Right lobe of liver (tissue), 6 donors: Measurements from ENCODE around the gene IPO11. TPM values are rescaled to one million over a fixed set of nuclear protein-coding genes. Genes with fewer than 3 reads are reported as not detected.

Experiments
- ATAC-seq, 4 donors: fragments of 200-7000 bp; cut with Tn5 transposase; one replicate each; pipeline ENCODE4 v1.9.1; 2020; ENCODE audit warnings: mild to moderate bottlenecking in 4 of 4, moderate library complexity in 4 of 4
- DNase-seq, 3 donors: peaks; one replicate each; pipeline ENCODE4 v3.0.0-alpha.2; 2020
- H3K27ac ChIP-seq, 3 donors: fragments of 200-600 bp; one replicate each; pipeline ENCODE4 v1.8.0; 2022
- H3K27me3 ChIP-seq, 2 donors: fragments of 200-600 bp; one replicate each; pipeline ENCODE4 v1.8.0; 2022
- H3K36me3 ChIP-seq, 4 donors: fragments of 200-600 bp; sonication (generic) in 1 of 4; one replicate each; pipeline versions ENCODE4 v1.5.1 to v1.8.0; 2017 to 2022; ENCODE audit warnings: control low read depth in 1 of 4
- H3K4me1 ChIP-seq, 4 donors: fragments of 200-600 bp; sonication (generic) in 1 of 4; one replicate each; pipeline versions ENCODE4 v1.5.1 to v1.8.0; 2017 to 2022; ENCODE audit warnings: control low read depth in 1 of 4
- H3K4me3 ChIP-seq, 3 donors: fragments of 200-600 bp; one replicate each; pipeline ENCODE4 v1.8.0; 2022
- H3K9me3 ChIP-seq, 4 donors: fragments of 200-600 bp; sonication (generic) in 1 of 4; one replicate each; pipeline versions ENCODE4 v1.5.1 to v1.8.0; 2017 to 2022; ENCODE audit warnings: control low read depth in 1 of 4
- POLR2A ChIP-seq: fragments of 450-650 bp; IDR thresholded peaks from one replicate; pipeline ENCODE4 v1.6.1; 2017; ENCODE audit warnings: antibody characterized with exemption, mild to moderate bottlenecking
- WGBS: methylation state at CpG from one replicate; pipeline ENCODE4 v1.1.6; 2018; ENCODE audit warnings: low coverage, low lambda C conversion rate; ENCODE audit not compliant: insufficient coverage; ENCODE audit errors: missing lambda C conversion rate; 5-methylcytosine and 5-hydroxymethylcytosine counted together
- intact Hi-C, 2 donors: fragments of 100-400 bp; cut with DNase I; formaldehyde crosslinking; loops; one replicate each; pipeline versions ENCODE4 v1.11.2 to v1.14.1; 2022
- total RNA-seq, 6 experiments: library from RNA; depleted of rRNA in 2 of 6; stranded (reverse); fragments of >200 nt in 2 of 6; fragmentation: NEBNext Ultra II Directional in 3 of 6; extraction: Animal tissue kit (Norgen Biotek cat#: 25700) in 3 of 6; gene quantifications; one replicate each; pipeline versions ENCODE4 v1.1.0 to v1.2.4, GENCODE V29; 2016 to 2023
- TF ChIP-seq, protein P1 (sequence below), 4 donors: fragments of 200-600 bp in 3 of 4; fragments of 450-650 bp in 1 of 4; IDR thresholded peaks; one replicate each; pipeline versions ENCODE4 v1.5.1 to v1.8.0; 2016 to 2022; ENCODE audit warnings: antibody characterized with exemption in 4 of 4, mild to moderate bottlenecking in 2 of 4
- donor health status: DM: no; HTN: yes; CAD: no.
- donor health status: DM: no; HTN: no; CAD: no.
- donor health status: DM: no; HTN: no; CAD: no.
- donor health status: DM: no; HTN: yes; CAD: no.
- donor health status: DM: no; HTN: yes; CAD: no.

The IPO11 gene
- total RNA-seq, 6 experiments from 2014 or later: 8.3 to 15.7 (median 13.6) TPM

- DNase-seq: no peak
- no peak for TF ChIP-seq POLR2A
- TF ChIP-seq, protein P1, sequence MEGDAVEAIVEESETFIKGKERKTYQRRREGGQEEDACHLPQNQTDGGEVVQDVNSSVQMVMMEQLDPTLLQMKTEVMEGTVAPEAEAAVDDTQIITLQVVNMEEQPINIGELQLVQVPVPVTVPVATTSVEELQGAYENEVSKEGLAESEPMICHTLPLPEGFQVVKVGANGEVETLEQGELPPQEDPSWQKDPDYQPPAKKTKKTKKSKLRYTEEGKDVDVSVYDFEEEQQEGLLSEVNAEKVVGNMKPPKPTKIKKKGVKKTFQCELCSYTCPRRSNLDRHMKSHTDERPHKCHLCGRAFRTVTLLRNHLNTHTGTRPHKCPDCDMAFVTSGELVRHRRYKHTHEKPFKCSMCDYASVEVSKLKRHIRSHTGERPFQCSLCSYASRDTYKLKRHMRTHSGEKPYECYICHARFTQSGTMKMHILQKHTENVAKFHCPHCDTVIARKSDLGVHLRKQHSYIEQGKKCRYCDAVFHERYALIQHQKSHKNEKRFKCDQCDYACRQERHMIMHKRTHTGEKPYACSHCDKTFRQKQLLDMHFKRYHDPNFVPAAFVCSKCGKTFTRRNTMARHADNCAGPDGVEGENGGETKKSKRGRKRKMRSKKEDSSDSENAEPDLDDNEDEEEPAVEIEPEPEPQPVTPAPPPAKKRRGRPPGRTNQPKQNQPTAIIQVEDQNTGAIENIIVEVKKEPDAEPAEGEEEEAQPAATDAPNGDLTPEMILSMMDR (IDR thresholded peaks at IDR 0.05): no peak
- Histone ChIP-seq H3K27ac (no peak overlapping the region), H3K9me3 (no peaks in the 10 kb centered on the region), H3K4me1 (no peaks in the 10 kb centered on the region), H3K27me3 (no peaks in the 10 kb centered on the region), H3K36me3 (no peaks in the 10 kb centered on the region), H3K4me3 (no peak overlapping the region)
- ATAC-seq: no peak
- 48% methylated on average over 2 of the region's 2 CpGs for WGBS
- intact Hi-C loops: no loop called here
Observed at GRCh38 chr5:62575066-62575465, 162.5 kb downstream of the IPO11 start.

GRCh38 chr5:62575489-62575888, 162.9 kb downstream of the IPO11 start:
- H3K27me3 ChIP-seq: no peaks in the 10 kb centered on the region
- H3K9me3 ChIP-seq: no peaks in the 10 kb centered on the region
- intact Hi-C loops: no loop called here
- 44% methylated on average over 1 of the region's 1 CpG for WGBS
- no peaks in the 10 kb centered on the region for H3K36me3 ChIP-seq
- H3K27ac ChIP-seq: no peak overlapping the region
- no peak for DNase-seq
- H3K4me1 ChIP-seq: no peaks in the 10 kb centered on the region
- H3K4me3 ChIP-seq: no peak overlapping the region
- TF ChIP-seq, protein P1 (IDR thresholded peaks at IDR 0.05): no peak
- TF ChIP-seq POLR2A: no peak
- ATAC-seq: no peak

GRCh38 chr5:62576570-62577170, 164.1 kb downstream of the IPO11 start:
- intact Hi-C loops: no loop called here

DNA sequence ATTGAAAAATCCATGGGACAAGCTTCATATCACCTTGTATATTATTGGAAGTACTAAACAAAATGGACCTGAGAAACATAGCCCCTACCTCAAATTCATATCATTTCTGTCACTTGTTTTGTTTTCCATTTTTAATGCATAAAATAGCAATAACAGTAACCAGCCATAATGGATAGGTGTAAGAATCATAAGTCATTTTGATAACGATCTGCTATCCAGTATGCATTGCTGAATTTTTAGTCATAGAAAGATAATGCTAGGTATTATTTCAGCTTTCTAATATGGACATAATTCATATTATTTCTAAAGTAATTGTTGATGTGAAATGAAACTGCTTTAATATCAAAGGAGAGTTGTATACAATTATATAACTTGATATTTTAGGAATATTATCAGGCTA, 164.9 kb downstream of the IPO11 start:
- Histone ChIP-seq H3K4me1 (no peaks in the 10 kb centered on the region), H3K36me3 (no peaks in the 10 kb centered on the region), H3K27me3 (no peaks in the 10 kb centered on the region), H3K4me3 (no peak overlapping the region), H3K27ac (no peak overlapping the region), H3K9me3 (no peaks in the 10 kb centered on the region)
- ATAC-seq (no peak), DNase-seq (no peak)
- WGBS: 93% methylated on average over 1 of the region's 1 CpG
- TF ChIP-seq, protein P1 (IDR thresholded peaks at IDR 0.05): no peak
- no peak for TF ChIP-seq POLR2A
- intact Hi-C loops: no loop called here

More at GRCh38 chr5:62576570-62577170, 164.1 kb downstream of the IPO11 start:
- TF ChIP-seq POLR2A: no peak
- TF ChIP-seq, protein P1 (IDR thresholded peaks at IDR 0.05): no peak
- no peaks in the 10 kb centered on the region for H3K9me3 ChIP-seq
- ATAC-seq (no peak), DNase-seq (no peak)
- H3K27ac ChIP-seq: no peak overlapping the region
- no peak overlapping the region for H3K4me3 ChIP-seq
- no peaks in the 10 kb centered on the region for H3K36me3 ChIP-seq
- no peaks in the 10 kb centered on the region for H3K27me3 ChIP-seq
- WGBS: 90% methylated on average over 4 of the region's 4 CpGs
- no peaks in the 10 kb centered on the region for H3K4me1 ChIP-seq
